Lower leg skin (tissue), 4 donors: Measurements from ENCODE around the gene RFX5. TPM values are rescaled to one million over a fixed set of nuclear protein-coding genes. Genes with fewer than 3 reads are reported as not detected.

ENCODE experiments used
- DNase-seq, 2 donors: peaks; one replicate each; pipeline ENCODE4 v3.0.0-alpha.2; 2019; ENCODE audit warnings: low spot score in 2 of 2
- H3K4me3 ChIP-seq: fragments of 200-600 bp; sonication (generic); 2 replicates; pipeline ENCODE4 v1.5.1; 2017; ENCODE audit warnings: mild to moderate bottlenecking, low read depth; ENCODE audit not compliant: poor library complexity, severe bottlenecking
- POLR2A ChIP-seq, 2 donors: fragments of 450-650 bp; IDR thresholded peaks; one replicate each; pipeline ENCODE4 v1.6.1; 2016 to 2017; ENCODE audit warnings: antibody characterized with exemption in 2 of 2, mild to moderate bottlenecking in 1 of 2, moderate library complexity in 1 of 2
- WGBS, 2 donors: methylation state at CpG; one replicate each; pipeline ENCODE4 v1.1.5; 2018; 5-methylcytosine and 5-hydroxymethylcytosine counted together
- intact Hi-C: fragments of 100-400 bp; cut with DNase I; formaldehyde crosslinking; loops from one replicate; pipeline ENCODE4 v1.15.0; 2023; ENCODE audit warnings: low total_unique reads
- total RNA-seq, 4 donors: library from RNA; depleted of rRNA; stranded (reverse); fragments of >200 nt; gene quantifications; one replicate each; pipeline ENCODE4 v1.1.0, GENCODE V29; 2016
- TF ChIP-seq, protein P1 (sequence below), 3 donors: fragments of 450-650 bp; IDR thresholded peaks; one replicate each; pipeline ENCODE4 v1.5.1; 2016; ENCODE audit warnings: antibody characterized with exemption in 3 of 3, mild to moderate bottlenecking in 3 of 3, moderate library complexity in 2 of 3

Gene RFX5
- total RNA-seq, 4 donors from 2014 or later, result 13.2 to 23.2 (median 16.7) TPM

DNA sequence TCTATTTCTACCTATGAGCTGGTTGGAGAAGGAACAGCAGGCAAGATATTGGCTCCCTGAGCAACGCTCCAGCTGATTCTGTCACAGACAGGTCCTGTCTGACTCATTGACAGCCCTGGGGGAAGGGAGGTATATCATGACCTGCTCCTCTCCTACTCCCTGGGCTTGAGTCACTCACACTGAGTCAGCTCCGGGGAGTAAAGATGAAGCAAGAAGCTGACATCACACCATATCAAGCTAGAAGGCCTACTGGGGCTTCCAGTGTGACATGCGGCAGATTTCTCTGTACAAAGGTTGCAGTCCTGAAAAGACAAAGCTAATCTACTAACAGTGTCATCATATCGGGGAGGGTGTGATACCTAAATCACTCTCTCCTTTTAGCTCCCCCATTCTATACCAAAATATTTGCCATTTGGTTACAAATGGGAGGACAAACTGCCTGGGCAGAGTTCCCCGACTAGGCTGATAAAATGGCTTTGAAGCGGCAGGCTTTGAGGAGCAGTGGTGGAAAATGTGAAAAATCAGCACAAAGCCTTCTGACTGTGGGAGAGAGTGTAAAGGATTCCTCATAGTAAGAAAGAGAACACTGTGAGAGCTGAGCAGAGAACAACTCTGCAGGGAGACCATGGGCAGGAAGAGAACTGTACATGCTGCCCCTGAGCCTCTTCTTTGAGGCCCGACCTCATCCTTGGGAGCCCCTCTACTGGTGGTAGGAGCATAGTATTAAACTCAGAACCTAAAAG, 35.3 kb downstream of the RFX5 start:
- WGBS, 2 donors, result 36 to 40% methylated on average over 7 of the region's 7 CpGs
- TF ChIP-seq, protein P1, sequence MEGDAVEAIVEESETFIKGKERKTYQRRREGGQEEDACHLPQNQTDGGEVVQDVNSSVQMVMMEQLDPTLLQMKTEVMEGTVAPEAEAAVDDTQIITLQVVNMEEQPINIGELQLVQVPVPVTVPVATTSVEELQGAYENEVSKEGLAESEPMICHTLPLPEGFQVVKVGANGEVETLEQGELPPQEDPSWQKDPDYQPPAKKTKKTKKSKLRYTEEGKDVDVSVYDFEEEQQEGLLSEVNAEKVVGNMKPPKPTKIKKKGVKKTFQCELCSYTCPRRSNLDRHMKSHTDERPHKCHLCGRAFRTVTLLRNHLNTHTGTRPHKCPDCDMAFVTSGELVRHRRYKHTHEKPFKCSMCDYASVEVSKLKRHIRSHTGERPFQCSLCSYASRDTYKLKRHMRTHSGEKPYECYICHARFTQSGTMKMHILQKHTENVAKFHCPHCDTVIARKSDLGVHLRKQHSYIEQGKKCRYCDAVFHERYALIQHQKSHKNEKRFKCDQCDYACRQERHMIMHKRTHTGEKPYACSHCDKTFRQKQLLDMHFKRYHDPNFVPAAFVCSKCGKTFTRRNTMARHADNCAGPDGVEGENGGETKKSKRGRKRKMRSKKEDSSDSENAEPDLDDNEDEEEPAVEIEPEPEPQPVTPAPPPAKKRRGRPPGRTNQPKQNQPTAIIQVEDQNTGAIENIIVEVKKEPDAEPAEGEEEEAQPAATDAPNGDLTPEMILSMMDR (IDR thresholded peaks at IDR 0.05), result no peak
- DNase-seq, result peak; percentile 89 to 92
- no peak overlapping the region for H3K4me3 ChIP-seq
- intact Hi-C loops, result no loop called here

DNA sequence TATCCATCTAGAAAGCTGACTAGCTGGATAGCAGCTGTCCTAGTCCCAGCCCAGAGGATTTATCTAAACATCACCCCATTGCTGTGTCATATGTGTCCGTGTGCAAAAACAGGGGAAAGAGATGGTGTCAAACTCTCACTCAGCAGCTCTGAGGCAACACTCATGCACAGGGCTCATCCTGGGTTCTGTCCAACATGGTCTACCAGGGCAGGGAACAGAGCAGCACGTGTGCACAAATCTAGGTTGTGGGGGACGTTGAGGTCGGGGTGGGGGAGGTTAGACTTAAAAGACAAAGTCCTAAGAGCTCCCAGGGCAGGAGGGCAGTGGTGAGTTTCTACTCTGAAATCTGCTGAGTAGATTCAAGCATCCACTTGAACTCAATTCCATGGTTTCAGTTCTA, 36.0 kb downstream of the RFX5 start:
- no peak for DNase-seq
- no peak for TF ChIP-seq POLR2A (IDR thresholded peaks at IDR 0.05)
- TF ChIP-seq, protein P1 (IDR thresholded peaks at IDR 0.05), result no peak
- intact Hi-C loops, result no loop called here
- H3K4me3 ChIP-seq, result no peak overlapping the region
- WGBS, 2 donors, result 66 to 75% methylated on average over 4 of the region's 4 CpGs

DNA sequence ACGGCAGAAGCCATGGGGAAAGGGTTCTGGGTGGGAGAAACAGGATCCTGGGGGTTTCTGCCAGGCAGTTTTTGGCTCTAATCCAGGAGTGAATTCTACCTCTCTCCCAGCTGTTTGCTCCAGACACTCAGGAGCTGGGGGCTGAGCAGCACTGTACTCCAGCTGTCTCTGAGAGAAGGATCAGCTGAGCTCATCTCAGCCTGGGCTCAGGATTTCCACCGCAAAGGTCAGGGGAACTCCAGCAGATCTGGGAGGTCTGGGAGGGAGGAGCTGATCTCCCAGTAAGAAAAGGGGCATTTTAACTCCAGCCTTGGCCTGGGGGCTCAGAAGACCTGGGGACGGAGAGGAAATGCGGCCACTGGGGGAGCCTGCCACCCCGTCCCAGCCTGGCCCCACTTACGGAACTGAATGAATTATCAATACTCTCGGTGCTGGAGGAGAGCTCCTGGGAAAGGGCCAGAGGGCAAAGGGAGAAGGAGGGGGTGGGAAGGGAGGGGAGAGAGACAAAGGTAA, 37.2 kb downstream of the RFX5 start:
- intact Hi-C loops, result no loop called here
- no peak overlapping the region for H3K4me3 ChIP-seq
- no peak for TF ChIP-seq POLR2A (IDR thresholded peaks at IDR 0.05)
- TF ChIP-seq, protein P1 (IDR thresholded peaks at IDR 0.05), result no peak
- no peak for DNase-seq
- 65 to 66% methylated on average over 7 of the region's 7 CpGs for WGBS, 2 donors

DNA sequence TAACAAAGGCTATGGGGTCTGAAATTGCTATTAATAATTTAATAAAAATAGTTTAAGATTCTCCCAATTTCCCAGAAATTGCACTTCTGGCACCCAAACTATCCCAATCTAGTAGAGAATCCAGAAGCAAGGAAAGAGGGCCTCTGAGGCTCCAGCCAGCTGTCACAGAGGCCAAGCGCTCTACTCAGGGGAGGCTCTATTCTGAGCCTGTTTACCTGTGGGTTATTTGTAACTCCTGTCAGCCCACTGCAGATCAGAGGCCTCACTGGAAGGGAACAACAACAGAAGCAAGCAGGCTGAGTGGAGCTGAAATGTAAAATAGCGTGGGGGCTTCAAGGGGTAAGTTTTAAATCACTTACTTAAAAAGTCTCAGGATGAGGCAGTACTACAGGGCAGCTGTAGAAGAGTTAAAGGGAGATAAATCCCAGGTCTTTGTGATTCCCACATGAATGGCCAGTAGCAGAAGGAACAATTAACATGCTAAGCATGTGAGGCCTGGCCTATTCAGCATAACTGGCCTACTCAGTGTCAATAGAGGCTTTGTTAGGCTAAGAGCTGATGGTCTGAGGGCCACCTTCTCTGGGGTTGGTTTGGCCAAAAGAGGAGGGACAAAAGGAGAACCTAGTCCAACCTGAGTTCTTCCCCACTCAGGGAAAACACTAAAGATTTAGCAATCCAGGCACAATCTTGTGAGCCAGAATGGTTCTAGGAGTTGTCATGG, 52.1 kb downstream of the RFX5 start:
- no peak overlapping the region for H3K4me3 ChIP-seq
- TF ChIP-seq, protein P1 (IDR thresholded peaks at IDR 0.05), result no peak
- no peak for TF ChIP-seq POLR2A (IDR thresholded peaks at IDR 0.05)
- no peak for DNase-seq
- intact Hi-C loops, result no loop called here
- 88 to 96% methylated on average over 2 of the region's 2 CpGs for WGBS, 2 donors

DNA sequence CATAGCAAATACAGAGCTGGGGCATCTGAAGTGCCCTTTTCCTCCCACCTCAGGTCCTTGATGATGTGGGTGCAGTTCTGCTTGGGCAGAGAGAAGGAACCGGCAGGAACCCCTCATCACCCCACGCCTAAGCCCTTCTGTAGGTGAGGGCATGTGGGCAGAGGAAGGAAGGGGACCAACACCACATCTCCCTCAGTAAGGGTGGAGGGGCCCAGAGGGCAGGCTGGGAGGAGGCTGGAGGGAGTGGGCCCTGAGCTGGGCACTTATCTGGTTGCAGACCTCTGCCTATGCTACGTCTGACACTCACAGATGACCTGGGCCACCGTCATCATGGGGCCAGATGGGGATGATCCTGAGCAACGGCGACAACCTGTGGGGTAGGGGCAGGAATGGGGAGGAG, 54.0 kb downstream of the RFX5 start:
- DNase-seq, result no peak
- WGBS, 2 donors, result 78 to 84% methylated on average over 6 of the region's 6 CpGs
- TF ChIP-seq, protein P1 (IDR thresholded peaks at IDR 0.05), result no peak
- TF ChIP-seq POLR2A (IDR thresholded peaks at IDR 0.05), result no peak
- no peak overlapping the region for H3K4me3 ChIP-seq
- intact Hi-C loops, result no loop called here
